CD4-positive, alpha-beta T cell treated with Interleukin-10 for 1 hour (primary cell): ENCODE results near the gene ZNF438.

Source experiments
- DNase-seq: peaks from one replicate; pipeline ENCODE4 v3.0.0-alpha.2; 2020

The ZNF438 gene

DNA sequence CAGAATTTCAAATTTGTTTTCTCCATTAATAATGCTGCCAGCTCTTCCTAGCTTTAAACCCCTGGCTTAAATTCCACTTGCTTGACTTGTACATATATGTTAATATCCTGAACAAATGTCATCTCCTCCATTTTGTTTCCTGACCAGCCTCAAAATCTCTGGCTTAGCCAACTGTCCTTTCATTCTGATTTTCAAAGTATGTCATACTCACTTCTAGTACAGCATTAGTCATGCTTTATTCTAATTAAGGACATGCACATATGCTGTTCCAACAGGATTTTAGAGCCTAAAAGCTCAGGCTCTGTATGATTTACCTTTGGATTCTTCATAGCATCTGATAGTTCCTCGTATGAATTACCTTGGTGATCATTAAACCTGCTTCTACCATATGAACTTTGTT lies 158.3 kb downstream of the ZNF438 start:
- DNase-seq = no peak

DNA sequence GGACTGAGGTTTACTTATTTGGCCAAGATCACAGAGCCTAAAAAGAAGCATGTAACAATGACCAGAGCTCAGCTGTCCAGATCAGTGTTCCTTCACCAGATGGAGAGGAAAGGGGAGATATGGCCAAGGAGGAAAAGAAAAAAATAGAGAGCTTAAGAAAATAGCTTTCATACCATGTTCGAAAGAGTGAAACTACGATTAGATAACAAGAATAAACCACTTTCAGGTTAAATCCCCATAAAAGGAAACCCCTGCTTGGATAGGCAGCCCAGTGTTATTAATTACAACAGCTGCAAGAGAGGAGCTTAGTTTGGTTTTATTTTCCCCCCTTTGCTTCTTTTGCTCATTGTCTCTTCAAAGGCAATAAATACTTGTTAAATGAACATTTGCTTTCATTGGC lies 160.8 kb downstream of the ZNF438 start:
- no peak for DNase-seq

DNA sequence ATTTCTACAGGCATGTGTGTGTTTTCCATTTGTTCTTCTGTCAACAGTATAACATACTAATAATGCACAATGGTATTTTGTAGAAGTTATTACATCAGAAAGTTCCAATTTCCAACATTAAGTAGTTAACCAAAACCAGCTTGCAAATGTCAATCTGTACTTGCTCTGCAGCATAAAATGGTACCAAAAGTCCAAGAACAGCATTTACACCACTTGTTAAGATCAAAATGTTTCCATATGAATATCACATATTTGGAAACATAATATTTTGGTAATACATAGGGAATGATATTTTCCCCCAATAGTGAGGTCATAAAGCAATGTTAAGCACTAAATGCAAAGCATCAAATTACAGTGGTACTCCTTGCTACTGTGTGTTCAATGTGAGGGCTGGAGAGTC lies 162.1 kb downstream of the ZNF438 start:
- no peak for DNase-seq

DNA sequence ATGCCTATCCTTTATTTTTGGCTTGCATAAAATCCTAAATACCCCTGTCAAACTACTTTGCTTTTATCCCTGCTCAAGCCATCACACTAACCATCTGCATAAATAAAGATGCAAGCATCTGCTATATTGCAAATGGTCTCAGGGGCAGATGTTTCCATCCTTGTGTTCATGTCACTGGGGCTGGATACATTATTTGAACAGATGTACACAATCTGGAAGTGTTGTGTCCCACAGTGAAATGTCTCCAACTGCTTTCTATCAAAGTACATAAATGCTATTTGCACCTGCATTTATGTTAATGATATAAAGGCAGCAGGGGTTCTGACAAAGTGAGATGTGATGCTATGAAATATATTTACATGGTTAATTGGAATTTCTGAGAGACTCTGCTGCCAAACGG lies 163.1 kb downstream of the ZNF438 start:
- no peak for DNase-seq

DNA sequence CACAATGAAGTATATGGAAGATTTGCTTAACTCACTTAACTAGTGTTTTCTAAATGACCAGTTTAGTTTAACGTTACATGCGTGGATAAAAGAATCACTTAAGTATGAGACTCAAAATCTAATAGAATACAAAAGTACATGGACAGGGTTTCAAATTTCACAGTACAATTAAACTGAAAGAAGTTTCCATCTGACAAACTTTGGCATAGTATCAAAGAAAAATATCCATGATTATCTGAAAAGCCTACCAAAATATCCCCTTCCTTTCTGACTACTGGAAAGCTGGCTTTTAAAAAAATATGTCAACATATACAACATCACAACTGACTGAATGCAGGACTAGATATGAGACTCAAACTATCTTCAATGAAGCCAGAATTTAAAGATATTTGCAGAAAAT lies 164.8 kb downstream of the ZNF438 start:
- DNase-seq = no peak

DNA sequence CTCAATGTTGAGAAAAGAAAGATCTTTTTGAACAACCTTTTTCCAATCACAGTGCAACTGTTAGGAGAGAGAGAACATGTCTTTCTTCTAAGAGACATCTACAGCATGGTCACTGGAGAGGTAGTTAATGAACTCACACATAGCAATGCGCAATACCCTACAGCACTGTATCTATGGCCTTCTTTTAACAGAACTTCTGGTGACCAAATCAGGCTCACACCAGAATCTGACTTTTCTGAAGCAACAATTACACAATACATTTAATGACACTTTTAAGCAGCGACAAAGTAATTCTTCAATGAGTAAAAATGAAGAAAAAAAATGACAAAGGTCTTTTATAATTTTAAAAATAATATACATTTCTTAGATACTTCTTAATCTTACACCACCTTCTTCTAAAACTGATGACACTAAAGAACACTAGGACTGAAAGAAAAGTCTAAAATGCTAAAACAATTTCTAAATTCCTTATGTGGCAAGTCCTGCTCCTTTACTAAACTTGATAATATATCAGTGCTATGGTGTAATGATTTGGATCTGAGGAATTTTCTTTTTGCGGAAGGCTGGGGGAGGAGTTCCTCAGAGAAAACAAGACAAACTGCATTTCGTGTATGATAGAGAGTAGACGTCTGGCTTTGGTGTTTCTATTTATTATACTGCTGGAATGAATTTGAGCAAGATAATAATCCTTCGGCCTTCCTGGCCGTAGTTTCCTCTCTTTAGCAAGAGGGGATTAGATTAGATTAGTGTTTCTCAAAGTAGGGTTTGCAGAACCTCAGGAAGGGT lies 166.3 kb downstream of the ZNF438 start:
- no peak for DNase-seq

DNA sequence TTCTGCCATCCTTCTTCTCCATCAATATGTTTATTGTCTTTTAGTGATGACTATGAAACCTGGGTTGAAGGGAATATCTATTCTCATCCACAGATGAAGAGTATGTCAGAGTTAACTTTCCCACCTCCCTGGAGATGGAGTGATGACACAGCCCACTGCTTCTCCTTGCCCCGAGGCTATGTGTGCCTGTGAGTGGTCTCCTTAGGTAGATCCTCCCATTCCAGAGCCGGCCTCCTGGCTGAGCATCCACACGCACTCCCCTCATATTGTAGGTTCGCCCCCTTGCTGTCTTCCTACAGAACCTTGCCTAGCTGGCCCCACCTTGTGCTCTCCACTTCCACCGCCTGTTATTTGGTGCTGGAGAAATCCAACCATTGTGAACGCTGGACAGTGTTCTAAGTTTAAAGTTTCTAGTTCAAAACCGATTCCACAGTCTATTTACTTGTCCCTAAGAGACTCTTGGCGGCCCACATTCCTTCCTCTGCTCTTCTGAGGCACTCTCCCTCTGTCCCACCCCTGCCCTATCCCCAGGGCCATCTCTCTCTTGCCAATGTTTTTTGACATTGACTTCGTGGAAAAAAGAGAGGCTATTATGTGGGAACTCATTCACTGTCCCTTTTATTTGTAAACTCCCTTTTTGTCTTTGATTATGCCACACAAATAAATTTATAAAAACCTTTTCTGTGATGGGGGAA lies 168.0 kb downstream of the ZNF438 start:
- no peak for DNase-seq

DNA sequence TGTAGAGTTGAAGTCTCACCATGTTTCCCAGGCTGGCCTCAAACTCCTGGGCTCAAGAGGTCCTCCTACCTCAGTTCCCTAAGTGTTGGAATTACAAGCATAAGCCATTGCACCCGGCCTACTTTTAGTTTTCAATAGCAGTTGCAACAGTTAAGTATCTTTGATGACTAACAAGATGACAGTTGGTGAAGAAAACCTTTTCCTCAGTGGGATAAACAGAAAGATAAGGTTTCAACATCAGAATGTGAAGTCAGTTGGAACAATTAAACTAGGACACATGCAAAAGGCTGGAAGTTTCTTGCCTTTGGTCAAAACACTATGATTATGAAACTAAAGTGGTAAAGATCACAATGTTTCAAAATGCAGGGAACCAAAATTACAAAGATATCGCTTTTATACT lies 169.2 kb downstream of the ZNF438 start:
- no peak for DNase-seq

DNA sequence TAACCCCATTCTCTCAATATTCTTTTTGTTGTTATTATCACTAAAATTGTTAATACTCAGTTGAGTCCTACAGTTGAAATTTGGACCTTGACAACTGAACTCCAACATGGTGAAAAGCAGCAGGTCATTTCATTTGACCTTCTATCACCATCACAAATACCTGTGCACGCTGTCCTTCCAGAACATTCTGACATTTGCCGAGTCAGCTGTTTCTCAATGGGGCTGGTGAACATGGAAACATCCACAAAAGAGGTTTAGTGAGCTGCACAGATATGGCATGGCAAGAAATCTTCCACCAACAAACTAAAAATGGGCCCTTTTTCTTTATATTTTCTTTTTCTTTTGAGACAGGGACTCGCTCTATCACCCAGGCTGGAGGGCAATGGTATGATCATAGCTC lies 169.7 kb downstream of the ZNF438 start:
- DNase-seq = no peak

DNA sequence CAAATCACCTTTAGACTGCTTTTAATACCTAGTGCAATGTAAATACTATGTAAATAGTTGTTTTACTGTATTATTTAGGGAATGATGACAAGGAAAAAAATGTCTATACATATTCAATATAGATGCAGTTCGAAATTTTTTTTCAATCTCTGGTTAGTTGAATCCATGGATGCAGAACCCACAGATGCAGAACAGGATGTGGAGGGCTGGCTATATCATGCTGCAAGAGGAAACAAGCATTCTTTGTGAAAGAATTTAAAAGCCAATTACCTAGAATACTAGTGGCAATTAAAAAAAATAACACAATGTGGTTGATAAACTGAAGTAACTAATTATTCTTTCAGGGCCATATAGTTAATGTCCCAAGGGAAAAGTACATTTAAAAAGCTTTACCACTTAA lies 170.4 kb downstream of the ZNF438 start:
- no peak for DNase-seq

DNA sequence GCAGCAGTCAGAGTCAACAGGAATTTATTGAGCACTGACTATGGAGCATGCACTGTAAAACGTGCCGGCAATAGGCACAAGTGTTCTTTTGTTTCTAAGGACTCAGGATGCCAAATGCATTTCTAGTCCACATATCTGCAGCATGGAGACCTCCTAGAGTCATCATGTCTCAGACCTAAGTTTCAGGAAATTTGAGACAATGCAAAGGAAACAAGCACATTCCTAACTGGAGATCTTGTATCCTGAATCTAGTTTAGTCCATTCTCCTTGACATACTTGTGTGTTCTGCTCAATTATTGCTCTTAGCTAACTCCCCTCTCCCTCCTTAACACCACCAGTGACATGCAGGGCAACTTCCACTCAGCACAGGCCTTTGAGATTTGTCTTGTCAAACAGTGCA lies 173.2 kb downstream of the ZNF438 start:
- DNase-seq = no peak

DNA sequence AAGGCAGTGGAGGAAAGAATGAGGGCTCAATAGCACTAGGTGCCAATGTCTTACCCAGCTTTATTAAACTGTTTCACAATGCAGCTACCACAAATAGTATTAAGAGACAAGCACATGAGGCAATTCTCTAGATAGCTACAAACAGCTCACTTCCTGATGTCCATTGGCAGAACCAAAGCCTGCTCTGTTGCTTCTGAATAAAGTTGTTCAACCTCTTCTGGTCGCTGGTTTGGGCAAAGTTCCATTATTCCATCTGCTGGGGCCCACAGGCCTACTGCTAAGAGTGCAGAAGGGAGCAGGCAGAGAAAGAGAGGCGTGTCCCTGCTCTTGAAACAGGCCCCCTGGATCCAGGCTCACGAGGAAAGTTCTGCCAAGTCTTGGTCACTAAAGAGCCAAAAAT lies 173.9 kb downstream of the ZNF438 start:
- DNase-seq = no peak

DNA sequence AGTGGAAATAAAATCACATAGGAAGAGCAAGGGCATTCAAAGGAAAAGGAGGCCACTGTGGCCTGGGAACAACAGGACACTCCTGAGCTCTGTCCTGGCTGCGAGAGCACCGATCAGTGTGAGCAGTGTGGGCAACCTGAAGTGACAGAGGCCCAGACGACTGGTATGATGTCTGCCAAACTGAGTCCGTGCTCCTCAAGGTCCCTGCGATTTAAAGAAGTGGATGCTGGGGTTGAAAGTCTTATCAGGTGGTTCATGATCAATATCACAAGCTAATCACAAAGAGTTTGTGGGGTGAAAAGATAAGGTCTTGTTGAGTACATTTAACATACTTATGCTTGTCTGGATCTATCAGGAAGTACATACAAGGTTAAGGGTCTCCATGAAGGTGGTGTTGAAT lies 176.5 kb downstream of the ZNF438 start:
- no peak for DNase-seq

DNA sequence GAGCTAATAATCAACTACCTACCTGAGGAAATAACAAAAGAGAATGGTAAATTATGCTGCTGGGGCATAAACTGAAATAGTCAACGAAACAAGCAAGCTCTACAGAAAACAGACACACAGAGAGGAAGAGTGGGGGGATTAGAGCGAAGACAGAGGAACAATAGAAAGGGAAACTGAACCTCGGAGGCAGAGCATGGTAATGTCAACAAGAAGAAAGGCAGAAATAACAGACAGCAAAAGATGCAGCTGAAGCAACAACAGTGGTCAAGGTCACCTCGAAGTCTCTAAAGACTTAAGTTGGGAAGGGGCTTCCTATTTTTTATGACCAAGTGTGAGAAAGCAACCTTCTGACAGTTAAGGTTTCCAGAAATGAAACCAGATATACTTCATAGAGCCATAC lies 177.0 kb downstream of the ZNF438 start:
- DNase-seq = no peak

DNA sequence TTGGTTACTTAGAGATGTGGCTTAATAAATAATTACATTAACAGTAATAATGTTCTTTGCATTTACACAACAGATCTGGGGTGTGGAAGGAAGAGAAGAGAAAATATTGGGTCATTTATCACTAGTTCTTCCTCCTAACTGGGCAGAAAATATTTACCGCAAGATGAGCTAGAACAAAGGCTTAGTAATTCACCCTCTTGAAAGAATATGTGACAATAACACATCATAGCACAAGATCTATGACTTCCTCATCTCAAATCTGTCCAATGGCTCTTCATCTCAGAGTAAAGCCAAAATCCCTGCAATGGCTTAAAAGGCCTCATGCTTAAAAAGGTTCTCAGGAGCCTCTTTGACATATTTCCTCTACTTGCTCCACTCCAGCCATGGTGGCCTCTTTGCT lies 178.6 kb downstream of the ZNF438 start:
- DNase-seq = no peak

DNA sequence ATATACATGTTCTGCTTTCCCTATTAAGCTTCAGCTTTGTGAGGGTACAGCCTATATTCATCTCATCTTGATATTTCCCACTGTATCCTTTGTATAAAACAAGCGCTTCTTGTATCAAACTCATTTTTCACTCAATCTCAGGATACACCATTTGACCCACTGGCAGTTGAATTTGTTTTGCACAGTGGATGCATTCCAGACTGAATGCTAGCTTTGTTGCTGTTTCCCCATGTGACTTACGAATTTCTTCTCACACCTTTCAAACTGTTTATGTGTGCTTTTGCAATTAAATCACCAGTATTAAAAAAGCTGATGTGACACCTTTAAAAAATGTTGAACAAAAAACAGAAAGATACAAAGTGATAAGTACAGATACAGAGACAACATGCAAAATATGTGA lies 180.9 kb downstream of the ZNF438 start:
- no peak for DNase-seq

DNA sequence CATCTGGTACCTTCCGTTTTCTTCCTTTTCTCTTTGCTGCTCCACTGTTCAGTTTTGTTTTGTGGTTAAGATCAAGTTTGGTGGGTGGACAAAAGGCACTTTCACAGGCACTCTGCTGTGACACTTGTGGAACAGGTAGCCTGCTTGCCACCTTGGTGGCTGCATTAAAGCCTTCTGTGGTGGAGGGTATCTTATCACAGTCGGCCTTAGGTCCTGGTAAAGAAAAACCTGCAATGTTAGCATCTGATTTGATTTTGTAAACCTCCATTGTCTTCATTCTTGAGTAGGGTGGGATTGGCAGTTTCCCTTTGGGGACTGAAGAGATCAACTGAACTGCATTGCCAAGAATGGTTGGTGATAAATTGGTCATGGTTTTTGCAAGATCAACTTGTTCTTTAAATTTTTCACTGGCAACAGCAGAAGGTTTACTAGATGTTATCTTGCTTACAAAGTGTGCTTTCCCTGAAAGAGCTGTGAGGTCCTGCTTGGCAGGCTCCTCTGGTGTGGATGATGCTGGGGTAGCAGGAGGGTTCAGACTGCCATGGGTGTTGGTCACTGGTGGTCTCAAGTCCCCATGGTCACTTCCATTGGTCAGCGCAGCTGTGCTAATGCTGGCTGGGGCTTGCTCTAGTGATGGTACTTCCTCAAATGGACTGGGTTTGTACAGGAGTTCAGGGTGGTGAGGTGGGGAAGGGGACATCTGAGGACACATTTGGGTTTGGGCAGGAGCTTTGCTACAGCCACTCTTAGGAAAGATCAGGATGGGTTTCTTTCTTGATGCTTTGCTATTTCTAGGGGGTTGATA lies 182.2 kb downstream of the ZNF438 start:
- DNase-seq = no peak

DNA sequence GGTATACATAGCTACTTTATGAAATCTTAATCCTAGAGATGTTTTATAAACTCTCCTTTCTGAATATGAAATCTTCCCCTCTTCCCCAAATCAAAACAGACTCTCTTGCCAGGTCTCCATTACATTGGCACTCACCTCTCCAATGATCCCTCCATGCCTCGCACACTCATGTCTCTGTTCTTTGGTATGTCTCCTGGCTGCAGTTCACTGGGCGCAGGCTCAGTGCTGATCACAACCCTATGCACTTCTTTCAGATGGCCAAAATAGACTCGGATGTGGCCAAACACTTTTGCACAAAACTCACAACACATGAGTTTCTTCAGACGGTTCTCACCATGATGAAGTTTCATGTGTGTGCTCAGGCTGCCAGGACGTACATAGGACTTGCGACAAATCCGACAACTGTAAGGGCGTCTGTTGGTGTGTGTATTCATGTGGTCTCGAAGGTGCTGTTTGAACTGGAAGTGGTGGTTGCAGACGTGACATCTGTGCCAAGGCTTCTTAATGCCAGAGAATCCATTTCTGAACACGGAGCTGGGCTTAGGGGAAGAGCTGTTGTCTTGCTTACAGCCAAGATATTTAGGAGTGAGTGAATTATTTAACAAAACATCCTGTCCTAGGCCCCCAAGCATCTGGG lies 183.2 kb downstream of the ZNF438 start:
- no peak for DNase-seq

DNA sequence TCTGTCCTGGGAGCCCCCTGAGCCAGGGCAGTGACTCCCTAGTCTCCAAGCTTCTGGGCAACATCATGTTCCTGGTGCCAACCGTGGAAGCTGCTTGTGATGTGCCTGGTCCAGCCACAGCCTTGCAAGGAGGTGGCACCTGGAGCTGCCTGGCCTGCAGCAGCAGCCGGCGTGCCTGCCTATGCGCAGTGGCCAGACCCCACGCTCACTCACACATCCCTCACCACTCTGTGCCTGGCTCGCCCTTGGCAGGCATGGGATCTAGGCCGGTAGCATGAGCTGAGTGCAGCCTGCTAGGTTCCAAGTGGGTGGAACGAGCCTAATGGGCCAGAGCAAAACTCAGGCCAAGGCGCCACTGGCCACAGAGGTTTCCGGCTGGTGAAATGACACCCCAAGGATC lies 184.0 kb downstream of the ZNF438 start:
- no peak for DNase-seq

DNA sequence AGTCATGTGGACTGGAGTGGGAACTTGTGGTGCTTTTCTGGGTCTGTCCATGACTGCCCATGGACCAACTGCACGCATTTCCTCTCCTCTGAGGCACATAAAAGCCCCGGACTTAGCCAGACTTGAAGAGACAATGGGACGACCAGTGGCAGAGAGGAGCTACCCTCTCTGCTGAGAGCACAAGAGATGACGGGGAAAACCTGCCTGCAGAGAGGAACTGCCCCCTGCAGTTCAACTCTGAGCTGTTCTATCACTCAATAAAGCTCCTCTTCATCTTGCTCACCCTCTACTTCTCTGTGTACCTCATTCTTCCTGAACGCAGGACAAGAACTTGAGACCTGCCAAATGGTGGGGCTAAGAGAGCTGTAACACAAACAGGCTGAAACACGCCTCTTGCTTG lies 184.5 kb downstream of the ZNF438 start:
- no peak for DNase-seq

DNA sequence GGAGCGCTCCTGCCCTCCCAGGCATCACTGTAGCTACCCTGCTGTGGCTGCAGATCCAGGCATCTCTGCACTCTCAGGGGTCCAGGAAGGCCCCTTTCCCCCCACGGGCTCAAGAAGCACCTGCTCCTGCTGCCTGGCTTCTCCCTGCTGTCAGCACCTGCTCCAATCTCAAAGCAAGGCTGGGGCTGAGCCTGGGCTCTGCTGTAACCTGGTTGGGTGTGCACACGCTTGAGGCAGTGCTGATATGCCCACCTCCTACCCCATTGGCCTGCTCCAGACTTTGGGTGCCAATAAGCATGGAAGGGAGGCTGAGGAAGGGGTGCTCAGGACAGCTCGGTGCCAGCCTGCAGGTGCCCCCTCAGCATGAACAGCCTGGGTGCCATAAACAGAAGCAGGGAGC lies 185.0 kb downstream of the ZNF438 start:
- DNase-seq = no peak

DNA sequence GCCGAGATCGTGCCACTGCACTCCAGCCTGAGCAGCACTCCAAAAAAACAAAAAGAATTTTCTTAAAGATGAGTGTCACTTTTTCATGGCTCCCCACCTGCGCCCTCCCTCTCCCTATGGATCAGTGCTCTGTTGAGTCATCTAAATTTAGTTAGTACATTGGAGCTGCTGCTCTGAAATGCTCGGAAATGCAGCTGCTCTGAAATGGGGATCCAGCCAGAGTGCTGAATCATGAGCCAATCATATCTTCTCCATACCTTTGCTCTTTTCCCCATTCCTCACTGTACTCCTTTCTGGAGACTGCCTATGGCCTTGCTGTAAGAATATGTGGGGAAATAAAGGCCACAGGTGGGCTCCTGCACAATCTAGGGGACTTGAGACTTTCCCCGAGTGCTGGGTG lies 188.8 kb downstream of the ZNF438 start:
- DNase-seq = no peak

DNA sequence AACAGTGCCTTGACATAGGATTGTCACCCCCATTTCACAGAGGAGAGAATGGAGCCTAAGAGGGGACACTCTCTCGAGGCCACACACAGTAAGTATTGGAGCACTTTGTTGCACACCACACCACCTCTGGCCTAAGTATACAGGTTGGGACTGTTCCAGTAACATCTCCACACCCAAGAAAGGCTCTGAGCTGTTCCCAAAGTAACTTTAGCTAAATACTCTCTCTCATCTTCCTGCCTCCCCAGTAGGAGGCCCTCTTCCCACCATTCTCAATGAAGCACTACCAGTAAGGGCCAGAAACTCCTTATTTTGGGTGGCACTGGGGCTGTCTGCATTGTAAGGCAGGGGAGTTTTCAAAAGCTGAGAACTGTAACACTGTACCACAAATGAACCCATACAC lies 189.5 kb downstream of the ZNF438 start:
- DNase-seq = no peak
